OCI-LY1 (cell line): ENCODE measurements around the gene PRSS53.

ENCODE experiments used
- H2AFZ ChIP-seq: fragments of 200-600 bp; sonication (generic), shearing (Covaris generic); 2 replicates; pipeline ENCODE4 v1.6.0; 2014; ENCODE audit warnings: antibody characterized with exemption, mild to moderate bottlenecking, low read length
- H3F3A ChIP-seq: fragments of 200-600 bp; sonication (generic), shearing (Covaris generic); 2 replicates; pipeline ENCODE4 v1.6.0; 2014; ENCODE audit warnings: mild to moderate bottlenecking, antibody characterized with exemption, low read length, moderate library complexity; ENCODE audit not compliant: insufficient read depth
- H3K27ac ChIP-seq: fragments of 200-600 bp; sonication (generic); 2 replicates; pipeline ENCODE4 v1.5.1; 2014; ENCODE audit warnings: low read length, mixed run types, mild to moderate bottlenecking, low read depth; ENCODE audit not compliant: poor library complexity, severe bottlenecking
- H3K27me3 ChIP-seq: fragments of 200-600 bp; sonication (generic); 2 replicates; pipeline ENCODE4 v1.6.0; 2014; ENCODE audit warnings: antibody characterized with exemption, mild to moderate bottlenecking, low read length, moderate library complexity; ENCODE audit not compliant: insufficient read depth
- H3K36me3 ChIP-seq: fragments of 200-600 bp; sonication (generic); 2 replicates; pipeline ENCODE4 v1.6.1; 2014; ENCODE audit warnings: mild to moderate bottlenecking, antibody characterized with exemption, low read length, moderate library complexity, mixed read lengths; ENCODE audit not compliant: insufficient read depth
- H3K4me1 ChIP-seq: fragments of 200-600 bp; sonication (generic); 2 replicates; pipeline ENCODE4 v1.5.1; 2014; ENCODE audit warnings: mild to moderate bottlenecking, low read length, moderate library complexity; ENCODE audit not compliant: insufficient read depth, severe bottlenecking
- H3K4me2 ChIP-seq: fragments of 200-600 bp; sonication (generic), shearing (Covaris generic); 2 replicates; pipeline ENCODE4 v1.6.1; 2014; ENCODE audit warnings: low read length
- H3K4me3 ChIP-seq: fragments of 200-600 bp; sonication (generic); 2 replicates; pipeline ENCODE4 v1.5.1; 2014; ENCODE audit warnings: low read length, low read depth, mild to moderate bottlenecking, mixed read lengths; ENCODE audit not compliant: poor library complexity, severe bottlenecking
- H3K79me2 ChIP-seq: fragments of 200-600 bp; shearing (Covaris generic); 2 replicates; pipeline ENCODE4 v1.6.1; 2016; ENCODE audit warnings: mixed run types, low read length, mixed read lengths; ENCODE audit not compliant: insufficient read depth
- H3K9ac ChIP-seq: fragments of 200-600 bp; sonication (generic), shearing (Covaris generic); 2 replicates; pipeline ENCODE4 v1.6.1; 2014; ENCODE audit warnings: mild to moderate bottlenecking, low read length, mixed read lengths
- H3K9me2 ChIP-seq: fragments of 200-600 bp; sonication (generic), shearing (Covaris generic); 2 replicates; pipeline ENCODE4 v1.6.1; 2014; ENCODE audit warnings: low read depth, mild to moderate bottlenecking, low read length, mixed read lengths
- H3K9me3 ChIP-seq: fragments of 200-600 bp; shearing (Covaris generic); 2 replicates; pipeline ENCODE4 v1.6.1; 2014; ENCODE audit warnings: low read length, mixed read lengths
- H4K20me1 ChIP-seq: fragments of 200-600 bp; sonication (generic), shearing (Covaris generic); 2 replicates; pipeline ENCODE4 v1.6.0; 2016; ENCODE audit warnings: mild to moderate bottlenecking, low read length; ENCODE audit not compliant: insufficient read depth
- CTCF ChIP-seq: fragments of 200-600 bp; sonication (generic), shearing (Covaris generic); IDR thresholded peaks from 2 replicates; pipeline ENCODE4 v1.5.1; 2017; ENCODE audit warnings: mild to moderate bottlenecking, antibody characterized with exemption, low read length, moderate library complexity, mixed read lengths
- EZH2 ChIP-seq: fragments of 200-600 bp; sonication (generic), shearing (Covaris generic); IDR thresholded peaks from 2 replicates; pipeline ENCODE4 v1.8.0; 2017; ENCODE audit warnings: borderline replicate concordance, mixed run types, mild to moderate bottlenecking, antibody characterized with exemption, low read length, moderate library complexity, mixed read lengths

The PRSS53 gene

GRCh38 chr16:31131841-31132271 lies 43.1 kb upstream of the PRSS53 start:
- Histone ChIP-seq H3K4me1 (no peaks in the 10 kb centered on the region), H3K36me3 (peaks cover 26% of the 10 kb centered on the region)
- no peak for TF ChIP-seq EZH2

GRCh38 chr16:31131416-31131815 lies 42.7 kb upstream of the PRSS53 start:
- Histone ChIP-seq H4K20me1 (no peaks in the 10 kb centered on the region), H3F3A (no peaks in the 10 kb centered on the region), H3K79me2 (no peaks in the 10 kb centered on the region), H3K27me3 (peaks cover 5% of the 10 kb centered on the region; the same call in 1 of the 2 replicates), H3K9me2 (no peaks in the 10 kb centered on the region), H3K4me2 (no peak overlapping the region), H3K27ac (no peak overlapping the region), H3K9ac (no peak overlapping the region), H2AFZ (no peak overlapping the region), H3K4me1 (no peaks in the 10 kb centered on the region), H3K4me3 (no peak overlapping the region), H3K9me3 (no peaks in the 10 kb centered on the region), H3K36me3 (peaks cover 26% of the 10 kb centered on the region)
- no peak for TF ChIP-seq CTCF
- TF ChIP-seq EZH2 = no peak

More at GRCh38 chr16:31131841-31132271, 43.1 kb upstream of the PRSS53 start:
- Histone ChIP-seq H3K27ac (no peak overlapping the region), H3K27me3 (peaks cover 8% of the 10 kb centered on the region; the same call in 1 of the 2 replicates), H3K9me2 (no peaks in the 10 kb centered on the region), H3K4me2 (no peak overlapping the region), H3K79me2 (no peaks in the 10 kb centered on the region), H4K20me1 (no peaks in the 10 kb centered on the region), H2AFZ (no peak overlapping the region), H3F3A (no peaks in the 10 kb centered on the region), H3K9ac (no peak overlapping the region), H3K9me3 (no peaks in the 10 kb centered on the region), H3K4me3 (no peak overlapping the region)

- no peaks in the 10 kb centered on the region for H3K4me1 ChIP-seq
- no peaks in the 10 kb centered on the region for H4K20me1 ChIP-seq
- H3K36me3 ChIP-seq = peaks cover 26% of the 10 kb centered on the region
Measured at GRCh38 chr16:31130899-31131298, 42.2 kb upstream of the PRSS53 start.

More at GRCh38 chr16:31130899-31131298, 42.2 kb upstream of the PRSS53 start:
- no peaks in the 10 kb centered on the region for H3K9me2 ChIP-seq
- no peak overlapping the region for H3K27ac ChIP-seq
- no peak for TF ChIP-seq EZH2
- no peak for TF ChIP-seq CTCF
- H3K9me3 ChIP-seq = no peaks in the 10 kb centered on the region
- H3K79me2 ChIP-seq = no peaks in the 10 kb centered on the region
- H3K4me2 ChIP-seq = no peak overlapping the region
- no peaks in the 10 kb centered on the region for H3F3A ChIP-seq
- no peak overlapping the region for H3K4me3 ChIP-seq
- 0 out of 2 replicates have a peak, but pooled peaks cover under 1% of the 10 kb centered on the region for H3K27me3 ChIP-seq
- H2AFZ ChIP-seq = no peak overlapping the region
- no peak overlapping the region for H3K9ac ChIP-seq
